DOHH2 (cell line): ENCODE data around the gene SLC11A1.

Experiments used
- H3F3A ChIP-seq: fragments of 200-600 bp; sonication (generic), shearing (Covaris generic); 2 replicates; pipeline ENCODE4 v1.6.0; 2016; ENCODE audit warnings: antibody characterized with exemption, mild to moderate bottlenecking; ENCODE audit not compliant: control insufficient read depth, insufficient read depth
- H3K27ac ChIP-seq: fragments of 200-600 bp; sonication (generic); 2 replicates; pipeline ENCODE4 v1.5.1; 2014; ENCODE audit warnings: low read depth, mild to moderate bottlenecking, low read length, moderate library complexity
- H3K27me3 ChIP-seq: fragments of 200-600 bp; sonication (generic); 2 replicates; pipeline ENCODE4 v1.6.1; 2014; ENCODE audit warnings: mild to moderate bottlenecking, low read length, mixed read lengths; ENCODE audit not compliant: control insufficient read depth
- H3K36me3 ChIP-seq: fragments of 200-600 bp; sonication (generic); 2 replicates; pipeline ENCODE4 v1.6.1; 2014; ENCODE audit warnings: mild to moderate bottlenecking, low read length, moderate library complexity, mixed read lengths; ENCODE audit not compliant: control insufficient read depth
- H3K4me1 ChIP-seq: fragments of 200-600 bp; sonication (generic); 2 replicates; pipeline ENCODE4 v1.6.1; 2014; ENCODE audit warnings: mild to moderate bottlenecking, low read length, mixed read lengths; ENCODE audit not compliant: control insufficient read depth
- H3K4me2 ChIP-seq: fragments of 200-600 bp; sonication (generic); 2 replicates; pipeline ENCODE4 v1.6.0; 2014; ENCODE audit warnings: mild to moderate bottlenecking, low read length, moderate library complexity
- H3K4me3 ChIP-seq: fragments of 200-600 bp; sonication (generic); 2 replicates; pipeline ENCODE4 v1.5.1; 2014; ENCODE audit warnings: mild to moderate bottlenecking, low read length, mixed read lengths
- H3K79me2 ChIP-seq: fragments of 200-600 bp; sonication (generic); 2 replicates; pipeline ENCODE4 v1.6.1; 2014; ENCODE audit warnings: mild to moderate bottlenecking, low read length, mixed read lengths; ENCODE audit not compliant: control insufficient read depth
- H3K9me2 ChIP-seq: fragments of 200-600 bp; sonication (generic); replicated peaks from 2 replicates; pipeline ENCODE4 v1.6.1; 2014; ENCODE audit warnings: mild to moderate bottlenecking, low read length, mixed read lengths; ENCODE audit not compliant: control insufficient read depth
- H3K9me3 ChIP-seq: fragments of 200-600 bp; sonication (generic); 2 replicates; pipeline ENCODE4 v1.6.1; 2014; ENCODE audit warnings: antibody characterized with exemption, low read length, mixed read lengths; ENCODE audit not compliant: control insufficient read depth, insufficient read depth
- H4K20me1 ChIP-seq: fragments of 200-600 bp; sonication (generic); 2 replicates; pipeline ENCODE4 v1.6.0; 2014; ENCODE audit warnings: low read depth, mild to moderate bottlenecking, antibody characterized with exemption, low read length, moderate library complexity; ENCODE audit not compliant: control insufficient read depth, insufficient read depth
- CTCF ChIP-seq: fragments of 200-600 bp; sonication (generic); IDR thresholded peaks from one replicate; pipeline ENCODE4 v1.5.1; 2014; ENCODE audit warnings: antibody characterized with exemption, mild to moderate bottlenecking, low read depth, low read length; ENCODE audit not compliant: poor library complexity, severe bottlenecking
- EZH2phosphoT487 ChIP-seq: fragments of 200-600 bp; sonication (generic); IDR thresholded peaks from 2 replicates; pipeline ENCODE4 v1.6.1; 2017; ENCODE audit warnings: borderline replicate concordance, mild to moderate bottlenecking, antibody characterized with exemption, low read length, moderate library complexity, mixed read lengths

Gene SLC11A1

GRCh38 chr2:218432676-218433365 is 50.7 kb downstream of the SLC11A1 start:
- no peaks in the 10 kb centered on the region for H3K79me2 ChIP-seq
- no peaks in the 10 kb centered on the region; the same call in 1 of the 2 replicates for H3K4me1 ChIP-seq
- no peaks in the 10 kb centered on the region for H3K36me3 ChIP-seq
- H3F3A ChIP-seq = no peaks in the 10 kb centered on the region
- H3K9me3 ChIP-seq = no peaks in the 10 kb centered on the region
- no peaks in the 10 kb centered on the region for H3K9me2 ChIP-seq
- H3K27ac ChIP-seq = no peak overlapping the region
- no peaks in the 10 kb centered on the region for H4K20me1 ChIP-seq
- H3K4me2 ChIP-seq = no peak overlapping the region
- H3K27me3 ChIP-seq = peaks cover 14% of the 10 kb centered on the region; the same call in 1 of the 2 replicates
- H3K4me3 ChIP-seq = no peak overlapping the region
- TF ChIP-seq EZH2phosphoT487 (no peak), CTCF (no peak)

- Histone ChIP-seq H3K9me3 (no peaks in the 10 kb centered on the region), H3K4me3 (no peak overlapping the region)
These were observed 52.4 kb downstream of the SLC11A1 start for GRCh38 chr2:218434456-218434855.

GRCh38 chr2:218435003-218435982 is 53.2 kb downstream of the SLC11A1 start:
- H3K4me2 ChIP-seq = no peak overlapping the region
- TF ChIP-seq CTCF (no peak), EZH2phosphoT487 (no peak)
- H4K20me1 ChIP-seq = no peaks in the 10 kb centered on the region
- H3F3A ChIP-seq = no peaks in the 10 kb centered on the region
- no peak overlapping the region for H3K4me3 ChIP-seq
- H3K79me2 ChIP-seq = no peaks in the 10 kb centered on the region
- no peak overlapping the region for H3K27ac ChIP-seq
- no peaks in the 10 kb centered on the region for H3K9me2 ChIP-seq
- peaks cover 14% of the 10 kb centered on the region; the same call in 1 of the 2 replicates for H3K27me3 ChIP-seq
- no peaks in the 10 kb centered on the region for H3K36me3 ChIP-seq
- H3K4me1 ChIP-seq = peaks cover 21% of the 10 kb centered on the region
- no peaks in the 10 kb centered on the region for H3K9me3 ChIP-seq

More at GRCh38 chr2:218434456-218434855, 52.4 kb downstream of the SLC11A1 start:
- Histone ChIP-seq H3K27ac (no peak overlapping the region), H4K20me1 (no peaks in the 10 kb centered on the region), H3K27me3 (peaks cover 14% of the 10 kb centered on the region; the same call in 1 of the 2 replicates), H3K9me2 (no peaks in the 10 kb centered on the region), H3K79me2 (no peaks in the 10 kb centered on the region), H3K36me3 (no peaks in the 10 kb centered on the region), H3K4me1 (peaks cover 16% of the 10 kb centered on the region), H3K4me2 (no peak overlapping the region), H3F3A (no peaks in the 10 kb centered on the region)
- TF ChIP-seq EZH2phosphoT487 (no peak), CTCF (no peak)
